Skeletal muscle satellite cell (primary cell): ENCODE data around the gene PREB.

Experiments used
- H3K27me3 ChIP-seq: 2 replicates; pipeline ENCODE4 v1.7.0; 2013; ENCODE audit warnings: low read length; ENCODE audit not compliant: control insufficient read depth, insufficient read depth
- H3K36me3 ChIP-seq: 2 replicates; pipeline ENCODE4 v1.7.0; 2013; ENCODE audit warnings: mild to moderate bottlenecking, control low read depth, low read length; ENCODE audit not compliant: insufficient read depth
- H3K4me1 ChIP-seq: 2 replicates; pipeline ENCODE4 v1.7.0; 2013; ENCODE audit warnings: low read length; ENCODE audit not compliant: control insufficient read depth, insufficient read depth
- H3K4me2 ChIP-seq: 2 replicates; pipeline ENCODE4 v1.7.0; 2013; ENCODE audit warnings: mild to moderate bottlenecking, low read length
- H3K4me3 ChIP-seq: 2 replicates; pipeline ENCODE4 v1.7.0; 2013; ENCODE audit warnings: low read length
- H3K9ac ChIP-seq: 2 replicates; pipeline ENCODE4 v1.7.0; 2013; ENCODE audit warnings: mild to moderate bottlenecking, low read depth, low read length, moderate library complexity
- H3K9me3 ChIP-seq: replicated peaks from 2 replicates; pipeline ENCODE4 v1.7.0; 2013; ENCODE audit warnings: mild to moderate bottlenecking, control low read depth, low read length

PREB gene

GRCh38 chr2:27170581-27171337, 36.3 kb upstream of the PREB start:
- Histone ChIP-seq H3K9me3 (no peaks in the 10 kb centered on the region), H3K4me3 (no peak overlapping the region), H3K27me3 (peaks cover 61% of the 10 kb centered on the region), H3K4me1 (no peaks in the 10 kb centered on the region), H3K9ac (no peak overlapping the region), H3K36me3 (no peaks in the 10 kb centered on the region), H3K4me2 (no peak overlapping the region)

- H3K9ac ChIP-seq: no peak overlapping the region
- no peaks in the 10 kb centered on the region for H3K4me1 ChIP-seq
- H3K4me3 ChIP-seq: no peak overlapping the region
- no peaks in the 10 kb centered on the region for H3K36me3 ChIP-seq
- H3K9me3 ChIP-seq: no peaks in the 10 kb centered on the region
- peaks cover 34% of the 10 kb centered on the region for H3K27me3 ChIP-seq
- no peak overlapping the region for H3K4me2 ChIP-seq
Measured at GRCh38 chr2:27164960-27165763, 30.7 kb upstream of the PREB start.

- Histone ChIP-seq H3K4me2 (no peak overlapping the region), H3K9ac (no peak overlapping the region), H3K36me3 (no peaks in the 10 kb centered on the region), H3K9me3 (no peaks in the 10 kb centered on the region), H3K27me3 (peaks cover 43% of the 10 kb centered on the region), H3K4me3 (no peak overlapping the region), H3K4me1 (no peaks in the 10 kb centered on the region)
Measured at GRCh38 chr2:27162151-27163121, 28.0 kb upstream of the PREB start.

GRCh38 chr2:27160191-27160590, 25.8 kb upstream of the PREB start:
- H3K9me3 ChIP-seq: no peaks in the 10 kb centered on the region
- peaks cover 35% of the 10 kb centered on the region for H3K27me3 ChIP-seq
- no peak overlapping the region for H3K4me2 ChIP-seq
- no peak overlapping the region for H3K9ac ChIP-seq
- no peaks in the 10 kb centered on the region for H3K4me1 ChIP-seq
- no peaks in the 10 kb centered on the region for H3K36me3 ChIP-seq
- H3K4me3 ChIP-seq: no peak overlapping the region

GRCh38 chr2:27159271-27159670, 24.8 kb upstream of the PREB start:
- Histone ChIP-seq H3K27me3 (peaks cover 33% of the 10 kb centered on the region), H3K9me3 (no peaks in the 10 kb centered on the region), H3K4me2 (no peak overlapping the region), H3K9ac (no peak overlapping the region), H3K36me3 (no peaks in the 10 kb centered on the region), H3K4me3 (no peak overlapping the region), H3K4me1 (no peaks in the 10 kb centered on the region)

- H3K9ac ChIP-seq: no peak overlapping the region
- H3K4me1 ChIP-seq: no peaks in the 10 kb centered on the region
- H3K27me3 ChIP-seq: peaks cover 32% of the 10 kb centered on the region
- H3K36me3 ChIP-seq: no peaks in the 10 kb centered on the region
- no peak overlapping the region for H3K4me3 ChIP-seq
- no peaks in the 10 kb centered on the region for H3K9me3 ChIP-seq
- H3K4me2 ChIP-seq: no peak overlapping the region
Measured at GRCh38 chr2:27158468-27158867, 24.0 kb upstream of the PREB start.

- H3K4me2 ChIP-seq: no peak overlapping the region
- H3K4me1 ChIP-seq: no peaks in the 10 kb centered on the region
- H3K9me3 ChIP-seq: no peaks in the 10 kb centered on the region
Measured at GRCh38 chr2:27155069-27155520, 20.7 kb upstream of the PREB start.

GRCh38 chr2:27154488-27154887, 20.1 kb upstream of the PREB start:
- Histone ChIP-seq H3K4me1 (no peaks in the 10 kb centered on the region), H3K4me2 (no peak overlapping the region), H3K4me3 (no peak overlapping the region), H3K36me3 (no peaks in the 10 kb centered on the region), H3K9me3 (no peaks in the 10 kb centered on the region), H3K9ac (no peak overlapping the region), H3K27me3 (peaks cover 49% of the 10 kb centered on the region)

More at GRCh38 chr2:27155069-27155520, 20.7 kb upstream of the PREB start:
- Histone ChIP-seq H3K9ac (no peak overlapping the region), H3K27me3 (peaks cover 45% of the 10 kb centered on the region), H3K36me3 (no peaks in the 10 kb centered on the region), H3K4me3 (no peak overlapping the region)

- Histone ChIP-seq H3K27me3 (peaks cover 51% of the 10 kb centered on the region), H3K36me3 (no peaks in the 10 kb centered on the region), H3K9ac (no peak overlapping the region), H3K4me1 (no peaks in the 10 kb centered on the region), H3K4me2 (no peak overlapping the region), H3K4me3 (no peak overlapping the region), H3K9me3 (no peaks in the 10 kb centered on the region)
Measured at GRCh38 chr2:27152796-27153464, 18.5 kb upstream of the PREB start.

GRCh38 chr2:27152102-27152795, 17.8 kb upstream of the PREB start:
- peaks cover 46% of the 10 kb centered on the region for H3K27me3 ChIP-seq
- no peak overlapping the region for H3K9ac ChIP-seq
- H3K4me1 ChIP-seq: no peaks in the 10 kb centered on the region
- H3K4me2 ChIP-seq: no peak overlapping the region
- H3K36me3 ChIP-seq: no peaks in the 10 kb centered on the region
- no peak overlapping the region for H3K4me3 ChIP-seq
- H3K9me3 ChIP-seq: no peaks in the 10 kb centered on the region
